Type B pancreatic cell (in vitro differentiated cells): ENCODE measurements around the gene RAD52. TPM values are rescaled to one million over a fixed set of nuclear protein-coding genes. Genes with fewer than 3 reads are reported as not detected.

Source experiments
- DNase-seq: peaks from one replicate; pipeline ENCODE4 v3.0.0; 2021; ENCODE audit warnings: mixed read lengths; ENCODE audit not compliant: unreplicated experiment; ENCODE audit errors: extremely low spot score
- H3K27ac Mint-ChIP-seq: 2 replicates; pipeline ENCODE4 v1.8.0; 2021; ENCODE audit warnings: mild to moderate bottlenecking, mixed read lengths
- H3K27me3 Mint-ChIP-seq: 2 replicates; pipeline ENCODE4 v1.8.0; 2021; ENCODE audit warnings: mixed read lengths
- H3K36me3 Mint-ChIP-seq: 2 replicates; pipeline ENCODE4 v1.8.0; 2021; ENCODE audit warnings: mixed read lengths
- H3K4me1 Mint-ChIP-seq: one replicate; pipeline ENCODE4 v1.8.0; 2021; ENCODE audit warnings: mixed read lengths; ENCODE audit not compliant: unreplicated experiment
- H3K4me3 Mint-ChIP-seq: 2 replicates; pipeline ENCODE4 v1.8.0; 2021; ENCODE audit warnings: mild to moderate bottlenecking, mixed read lengths
- H3K9me3 Mint-ChIP-seq: 2 replicates; pipeline ENCODE4 v1.8.0; 2021; ENCODE audit warnings: mixed read lengths
- CTCF ChIP-seq: fragments of 200-600 bp; sonication (generic); conservative IDR thresholded peaks from 2 replicates; pipeline ENCODE4 v1.5.0; 2021; ENCODE audit warnings: antibody characterized with exemption, mild to moderate bottlenecking
- total RNA-seq: library from RNA; stranded (reverse); gene quantifications from 2 replicates; pipeline ENCODE4 v1.2.1, GENCODE V29; 2021; ENCODE audit warnings: low replicate concordance

Gene RAD52
- total RNA-seq, 1 donor from 2014 or later = 32.8 TPM

DNA sequence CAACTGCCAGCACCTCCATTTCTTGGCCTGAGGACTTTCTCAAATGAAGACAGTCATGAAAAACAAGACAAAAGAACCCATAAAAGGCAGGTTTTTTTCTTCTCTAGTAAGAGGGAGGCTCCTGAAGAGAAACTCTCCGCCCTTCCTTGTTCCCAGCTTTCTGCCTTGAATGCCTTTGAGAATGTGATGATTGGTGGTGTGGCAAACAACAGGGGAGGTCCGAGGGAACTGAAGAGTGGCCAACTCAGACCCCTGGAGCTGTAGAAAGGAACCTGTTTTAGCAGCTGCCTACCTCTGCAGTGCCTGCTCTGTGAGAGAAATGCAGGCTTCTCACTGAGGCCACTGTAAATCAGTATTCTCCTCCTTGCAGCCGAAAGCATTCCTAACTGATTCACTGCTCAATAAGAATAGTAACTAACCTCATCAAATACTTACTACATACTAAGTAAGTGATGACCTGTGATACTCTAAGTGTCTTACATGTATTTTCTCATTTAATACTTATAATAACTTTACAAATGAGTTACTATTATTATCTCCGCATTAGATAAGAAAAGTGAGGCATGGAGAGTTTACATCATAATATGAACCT, 24.9 kb upstream of the RAD52 start:
- Mint-ChIP-seq H3K36me3 (peaks cover 18% of the 10 kb centered on the region), H3K4me3 (no peak overlapping the region), H3K27me3 (no peaks in the 10 kb centered on the region), H3K4me1 (no peaks in the 10 kb centered on the region), H3K9me3 (no peaks in the 10 kb centered on the region), H3K27ac (peak overlapping the region; percentile 27)
- TF ChIP-seq CTCF = no peak
- no peak for DNase-seq

DNA sequence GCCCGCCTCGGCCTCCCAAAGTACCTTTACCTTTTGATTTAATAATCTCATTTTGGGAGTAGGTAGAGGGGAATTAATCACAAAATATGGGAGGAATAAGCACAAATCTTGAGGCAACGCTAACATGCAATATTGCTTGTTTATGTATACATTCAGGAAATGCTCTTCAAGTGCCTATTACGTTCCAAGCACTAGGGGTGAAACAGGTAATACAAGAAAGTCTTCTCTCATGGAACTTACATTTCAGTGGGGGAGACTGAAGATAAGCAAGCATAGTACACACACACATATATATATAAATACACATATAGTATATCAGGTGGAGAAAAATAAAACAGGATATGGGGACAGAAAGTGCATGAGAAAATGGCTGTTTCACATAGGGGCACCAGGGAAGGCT, 22.5 kb upstream of the RAD52 start:
- no peak for DNase-seq
- Mint-ChIP-seq H3K36me3 (peaks cover 13% of the 10 kb centered on the region), H3K4me1 (no peaks in the 10 kb centered on the region)

DNA sequence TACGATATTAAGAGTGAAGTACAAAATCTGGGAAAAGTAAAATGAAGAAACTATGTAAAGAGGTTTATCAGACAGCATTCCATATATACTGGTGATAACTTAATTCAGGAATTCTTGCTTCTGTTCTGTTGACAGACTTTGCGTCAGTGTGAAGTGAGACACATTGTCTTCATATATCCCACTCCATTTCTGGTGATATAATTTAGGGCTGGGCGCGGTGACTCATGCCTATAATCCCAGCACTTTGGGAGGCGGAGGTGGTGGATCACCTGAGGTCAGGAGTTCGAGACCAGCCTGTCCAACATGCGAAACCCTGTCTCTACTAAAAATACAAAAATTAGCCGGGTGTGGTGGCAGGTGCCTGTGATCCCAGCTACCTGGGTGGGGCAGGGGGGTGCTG, 20.3 kb upstream of the RAD52 start:
- no peaks in the 10 kb centered on the region for H3K27me3 Mint-ChIP-seq
- H3K36me3 Mint-ChIP-seq = peaks cover 11% of the 10 kb centered on the region
- no peak overlapping the region for H3K27ac Mint-ChIP-seq
- no peaks in the 10 kb centered on the region for H3K9me3 Mint-ChIP-seq
- H3K4me3 Mint-ChIP-seq = no peak overlapping the region
- no peak for DNase-seq
- H3K4me1 Mint-ChIP-seq = no peaks in the 10 kb centered on the region
- no peak for TF ChIP-seq CTCF

More for the DNA sequence above, 22.5 kb upstream of the RAD52 start:
- no peaks in the 10 kb centered on the region for H3K9me3 Mint-ChIP-seq
- no peak overlapping the region for H3K4me3 Mint-ChIP-seq
- no peak for TF ChIP-seq CTCF
- H3K27me3 Mint-ChIP-seq = no peaks in the 10 kb centered on the region
- no peak overlapping the region for H3K27ac Mint-ChIP-seq

GRCh38 chr12:968545-968944, 19.1 kb upstream of the RAD52 start:
- no peak for DNase-seq
- H3K4me3 Mint-ChIP-seq = no peak overlapping the region
- H3K9me3 Mint-ChIP-seq = peaks cover 4% of the 10 kb centered on the region
- TF ChIP-seq CTCF = no peak
- H3K36me3 Mint-ChIP-seq = peaks cover 8% of the 10 kb centered on the region
- no peaks in the 10 kb centered on the region for H3K4me1 Mint-ChIP-seq
- H3K27me3 Mint-ChIP-seq = no peaks in the 10 kb centered on the region
- H3K27ac Mint-ChIP-seq = no peak overlapping the region

- DNase-seq = no peak
- Mint-ChIP-seq H3K36me3 (peaks cover 8% of the 10 kb centered on the region), H3K4me3 (no peak overlapping the region), H3K27ac (no peak overlapping the region), H3K4me1 (no peaks in the 10 kb centered on the region), H3K27me3 (no peaks in the 10 kb centered on the region), H3K9me3 (peaks cover 4% of the 10 kb centered on the region)
- TF ChIP-seq CTCF = no peak
Observed at GRCh38 chr12:967641-968040, 18.1 kb upstream of the RAD52 start.

- TF ChIP-seq CTCF = no peak
- no peak for DNase-seq
- Mint-ChIP-seq H3K27ac (peak overlapping the region; percentile 10), H3K36me3 (peaks cover 4% of the 10 kb centered on the region), H3K27me3 (no peaks in the 10 kb centered on the region), H3K4me1 (no peaks in the 10 kb centered on the region), H3K9me3 (peaks cover 4% of the 10 kb centered on the region), H3K4me3 (no peak overlapping the region)
Observed at GRCh38 chr12:966724-967123, 17.2 kb upstream of the RAD52 start.
